ENCODE measurements around the gene PLEKHM3.

PLEKHM3 gene

DNA sequence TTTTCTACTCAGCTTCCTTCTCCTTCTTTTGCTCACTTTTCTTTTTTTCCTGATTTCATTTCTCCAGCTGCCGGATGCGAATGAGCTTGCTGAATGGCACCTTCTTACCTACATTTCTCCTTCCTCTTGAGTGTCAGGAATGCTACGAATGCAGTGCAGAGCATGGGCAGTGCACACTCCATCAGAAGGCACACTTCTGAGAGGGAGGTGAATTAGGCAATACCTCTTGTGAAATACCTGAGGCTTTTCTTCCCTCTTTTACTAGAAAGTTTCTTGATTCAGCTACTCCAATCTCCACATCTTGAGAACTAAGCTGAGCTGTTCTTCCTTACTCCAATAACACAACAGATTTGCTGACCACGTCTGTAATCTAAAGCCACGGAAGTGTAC lies 51.1 kb downstream of the PLEKHM3 start:
- no peaks in the 10 kb centered on the region for H3K27me3 ChIP-seq (replicated peaks)
- in situ Hi-C loops (cut with HindIII; ENCODE audit: low pct_ligation_motif_present, low sequenced_read_pairs), result no loop called here
- H3K4me3 ChIP-seq (ENCODE audit: low read depth, low read length), result no peak overlapping the region
- H3K36me3 ChIP-seq (replicated peaks), result no peaks in the 10 kb centered on the region
- no peak for TF ChIP-seq CTCF (IDR thresholded peaks at IDR 0.05; ENCODE audit: low read depth, low read length, missing control alignments)
- no peak overlapping the region for H3K27ac ChIP-seq
- DNase-seq, result no peak

DNA sequence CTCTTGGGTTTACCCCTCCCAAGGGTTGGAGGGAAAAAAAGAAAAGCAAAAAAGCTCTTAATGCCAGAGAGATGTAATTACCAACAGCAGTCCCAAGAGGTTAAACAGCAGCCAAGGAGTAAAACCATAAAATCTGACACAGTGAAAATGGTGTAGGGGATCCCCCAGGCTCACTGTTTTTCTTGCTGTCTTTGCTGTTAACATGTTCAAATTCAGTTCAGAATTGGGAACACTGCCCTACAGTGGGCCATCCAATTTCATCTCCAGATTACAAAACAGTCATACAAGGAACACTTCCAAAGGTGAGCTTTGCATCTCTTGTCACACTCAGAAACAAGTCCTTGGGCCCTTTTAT lies 54.5 kb downstream of the PLEKHM3 start:
- in situ Hi-C loops (cut with HindIII; ENCODE audit: low pct_ligation_motif_present, low sequenced_read_pairs), result no loop called here
- no peak overlapping the region for H3K4me3 ChIP-seq (ENCODE audit: low read depth, low read length)
- no peak for TF ChIP-seq CTCF (IDR thresholded peaks at IDR 0.05; ENCODE audit: low read depth, low read length, missing control alignments)
- no peak for DNase-seq
- H3K36me3 ChIP-seq (replicated peaks), result no peaks in the 10 kb centered on the region
- no peak overlapping the region for H3K27ac ChIP-seq
- no peaks in the 10 kb centered on the region for H3K27me3 ChIP-seq (replicated peaks)

DNA sequence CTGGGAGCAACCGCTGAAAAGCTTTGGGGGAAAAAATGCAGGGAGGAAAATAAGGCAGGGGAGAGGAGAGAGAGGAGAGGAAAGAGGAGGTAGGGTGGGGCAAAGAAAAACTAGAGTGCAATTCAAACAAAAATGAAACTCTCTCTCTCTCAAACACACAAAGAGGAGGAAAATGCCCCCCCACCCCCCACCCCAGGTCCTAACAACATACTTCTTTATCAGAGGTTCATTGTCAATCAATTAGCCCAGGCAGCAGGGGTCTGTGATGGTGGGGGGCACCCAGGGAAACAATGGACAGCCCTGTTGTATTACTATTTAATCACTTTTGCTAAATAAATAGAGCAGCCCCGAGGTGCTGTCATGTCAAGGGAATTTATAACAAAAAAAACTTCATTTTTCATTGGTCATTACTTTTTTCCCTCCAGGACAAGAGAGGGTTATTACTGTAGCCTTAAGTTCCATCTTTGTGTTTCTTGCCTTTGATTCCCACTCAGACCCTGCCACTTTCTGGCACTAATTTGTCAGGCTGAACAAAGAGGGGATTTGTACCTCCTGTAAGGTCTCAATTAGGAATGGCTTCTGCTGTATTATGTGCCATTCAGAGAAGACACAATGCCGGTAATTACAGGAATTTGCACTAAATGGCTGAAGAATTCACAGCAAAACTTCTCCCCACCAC lies 55.0 kb downstream of the PLEKHM3 start:
- no peaks in the 10 kb centered on the region for H3K36me3 ChIP-seq (replicated peaks)
- H3K4me3 ChIP-seq (ENCODE audit: low read depth, low read length), result no peak overlapping the region
- DNase-seq, result no peak
- no peaks in the 10 kb centered on the region for H3K27me3 ChIP-seq (replicated peaks)
- in situ Hi-C loops (cut with HindIII; ENCODE audit: low pct_ligation_motif_present, low sequenced_read_pairs), result no loop called here
- TF ChIP-seq CTCF (IDR thresholded peaks at IDR 0.05; ENCODE audit: low read depth, low read length, missing control alignments), result no peak
- H3K27ac ChIP-seq, result no peak overlapping the region

DNA sequence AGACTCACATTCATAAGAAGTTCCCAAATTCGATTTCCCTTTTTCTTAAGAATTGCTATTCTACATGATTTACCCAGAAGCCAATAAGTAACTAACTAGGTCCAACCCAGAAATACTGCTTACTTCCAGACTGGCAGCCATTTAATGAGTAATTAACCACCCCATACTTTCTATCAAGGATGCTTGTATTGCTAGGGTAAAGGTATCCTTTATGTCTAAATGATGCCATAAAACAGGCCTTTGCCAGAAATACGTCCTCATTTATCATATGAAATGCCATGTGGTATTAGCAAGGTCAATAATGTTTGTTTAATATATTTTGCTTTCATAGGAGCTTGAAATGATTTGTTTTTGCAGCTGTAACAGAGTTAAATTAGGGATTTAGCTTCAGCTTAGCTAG lies 56.1 kb downstream of the PLEKHM3 start:
- no peak overlapping the region for H3K4me3 ChIP-seq (ENCODE audit: low read depth, low read length)
- no peak overlapping the region for H3K27ac ChIP-seq
- no peaks in the 10 kb centered on the region for H3K36me3 ChIP-seq (replicated peaks)
- no peak for DNase-seq
- H3K27me3 ChIP-seq (replicated peaks), result no peaks in the 10 kb centered on the region
- TF ChIP-seq CTCF (IDR thresholded peaks at IDR 0.05; ENCODE audit: low read depth, low read length, missing control alignments), result no peak
- in situ Hi-C loops (cut with HindIII; ENCODE audit: low pct_ligation_motif_present, low sequenced_read_pairs), result no loop called here

DNA sequence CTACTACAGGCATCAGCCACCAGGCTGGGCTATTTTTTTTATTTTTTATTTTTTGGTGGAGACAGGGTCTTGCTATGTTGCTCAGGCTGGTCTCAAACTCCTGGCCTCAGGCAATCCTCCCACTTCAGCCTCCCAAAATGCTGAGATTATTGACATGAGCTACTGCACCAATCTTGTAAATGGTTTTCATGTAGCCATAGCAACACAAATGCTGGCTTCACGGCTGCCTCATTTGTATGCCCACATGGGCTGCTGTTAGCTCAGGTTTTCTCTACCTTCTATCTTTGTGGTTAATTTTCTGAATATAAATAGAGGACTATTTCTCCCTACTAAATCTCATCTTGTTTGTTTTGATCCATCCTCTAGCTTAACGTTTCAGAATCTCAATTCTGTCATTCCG lies 58.2 kb downstream of the PLEKHM3 start:
- TF ChIP-seq CTCF (IDR thresholded peaks at IDR 0.05; ENCODE audit: low read depth, low read length, missing control alignments), result no peak
- H3K4me3 ChIP-seq (ENCODE audit: low read depth, low read length), result no peak overlapping the region
- in situ Hi-C loops (cut with HindIII; ENCODE audit: low pct_ligation_motif_present, low sequenced_read_pairs), result no loop called here
- H3K36me3 ChIP-seq (replicated peaks), result no peaks in the 10 kb centered on the region
- no peaks in the 10 kb centered on the region for H3K27me3 ChIP-seq (replicated peaks)
- no peak for DNase-seq
- H3K27ac ChIP-seq, result no peak overlapping the region

GRCh38 chr2:207960911-207961310 lies 64.4 kb downstream of the PLEKHM3 start:
- no peak overlapping the region for H3K4me3 ChIP-seq (ENCODE audit: low read depth, low read length)
- in situ Hi-C loops (cut with HindIII; ENCODE audit: low pct_ligation_motif_present, low sequenced_read_pairs), result no loop called here
- no peaks in the 10 kb centered on the region for H3K36me3 ChIP-seq (replicated peaks)
- no peak for DNase-seq
- no peaks in the 10 kb centered on the region for H3K27me3 ChIP-seq (replicated peaks)
- no peak for TF ChIP-seq CTCF (IDR thresholded peaks at IDR 0.05; ENCODE audit: low read depth, low read length, missing control alignments)
- no peak overlapping the region for H3K27ac ChIP-seq

All from brain microvascular endothelial cell (primary cell).